HCT116 (cell line): ENCODE data around the gene PITHD1. TPM values are rescaled to one million over a fixed set of nuclear protein-coding genes. Genes with fewer than 3 reads are reported as not detected.

Experiments
- ATAC-seq: fragments of 200-7000 bp; cut with Tn5 transposase; 2 replicates; pipeline ENCODE4 v1.9.1; 2020; ENCODE audit warnings: mild to moderate bottlenecking, moderate library complexity
- BruUV-seq: library from RNA; stranded (reverse); fragments of 400-500 nt; replicated peaks from 2 replicates; lab custom pipeline; 2021; lab: Mats Ljungman, UMichigan
- CTCF ChIA-PET: fragments of 300-600 bp; sonication (Branson Sonifier 250); formaldehyde crosslinking; loops from one replicate; lab custom pipeline; 2021; ENCODE audit warnings: antibody characterized with exemption; lab: Charles Lee
- POLR2A ChIA-PET: fragments of 300-600, 350-600 bp; sonication (Branson Sonifier 250); formaldehyde crosslinking; loops from one replicate; lab custom pipeline; 2021; ENCODE audit warnings: antibody characterized with exemption; lab: Charles Lee
- RAD21 ChIA-PET, 2 experiments: fragments of 300-600 bp; sonication (Branson Sonifier 250); formaldehyde crosslinking; loops; one replicate each; lab custom pipeline; 2023; ENCODE audit warnings: low total read pairs in 2 of 2; ENCODE audit not compliant: uncharacterized antibody in 2 of 2, unreplicated experiment in 2 of 2, low non-redundant PET in 1 of 2; lab: Charles Lee
- DNase-seq: peaks from one replicate; pipeline ENCODE4 v3.0.0-alpha.2; 2010; ENCODE audit warnings: low read depth, low spot score
- H2AFZ ChIP-seq: fragments of 200-600 bp; shearing (Covaris generic), sonication (generic); 2 replicates; pipeline ENCODE4 v1.6.1; 2017; ENCODE audit warnings: low read depth, mixed run types, mixed read lengths, antibody characterized with exemption, low read length; ENCODE audit not compliant: poor library complexity, severe bottlenecking
- H3K27ac ChIP-seq: 2 replicates; pipeline ENCODE4 v1.5.1; 2012; ENCODE audit warnings: low read depth, low read length
- H3K27me3 ChIP-seq: fragments of 200-600 bp; sonication (generic); 2 replicates; pipeline ENCODE4 v1.6.1; 2016; ENCODE audit warnings: mixed run types, low read length, mixed read lengths; ENCODE audit not compliant: insufficient read depth
- H3K36me3 ChIP-seq, 2 experiments: fragments of 200-500 bp in 1 of 2; fragments of 200-600 bp in 1 of 2; sonication (Bioruptor generic) in 1 of 2; sonication (generic) in 1 of 2; 2 replicates each; pipeline versions ENCODE4 v1.5.1 to v1.6.1; 2014 to 2016; ENCODE audit warnings: low read length in 2 of 2, inconsistent platforms in 1 of 2, mixed read lengths in 1 of 2, mixed run types in 1 of 2; ENCODE audit not compliant: insufficient read depth in 2 of 2, control insufficient read depth in 1 of 2
- H3K4me1 ChIP-seq, 2 experiments: fragments of 200-600 bp in 1 of 2; sonication (generic) in 1 of 2; 2 replicates each; pipeline versions ENCODE4 v1.5.1 to v1.6.1; 2012 to 2017; ENCODE audit warnings: low read length in 2 of 2, inconsistent platforms in 1 of 2, mild to moderate bottlenecking in 1 of 2, mixed read lengths in 1 of 2, mixed run types in 1 of 2, moderate library complexity in 1 of 2; ENCODE audit not compliant: insufficient read depth in 2 of 2, control insufficient read depth in 1 of 2
- H3K4me2 ChIP-seq: fragments of 200-600 bp; sonication (generic); 2 replicates; pipeline ENCODE4 v1.6.1; 2017; ENCODE audit warnings: mixed run types, low read length, mixed read lengths
- H3K4me3 ChIP-seq, 2 experiments: fragments of 200-600 bp in 1 of 2; sonication (generic) in 1 of 2; replicated peaks in 1 of 2; 2 replicates each; pipeline ENCODE4 v1.5.1; 2011 to 2016; ENCODE audit warnings: low read length in 2 of 2, control low read depth in 1 of 2, low read depth in 1 of 2, mild to moderate bottlenecking in 1 of 2, mixed read lengths in 1 of 2, mixed run types in 1 of 2
- H3K79me2 ChIP-seq: fragments of 200-600 bp; sonication (generic); 2 replicates; pipeline ENCODE4 v1.6.1; 2017; ENCODE audit warnings: mild to moderate bottlenecking, mixed run types, low read length, moderate library complexity, mixed read lengths; ENCODE audit not compliant: insufficient read depth
- H3K9ac ChIP-seq: fragments of 200-600 bp; sonication (generic); 2 replicates; pipeline ENCODE4 v1.6.1; 2016; ENCODE audit warnings: low read length, mixed read lengths
- H3K9me2 ChIP-seq: fragments of 200-600 bp; sonication (generic), shearing (Covaris generic); 2 replicates; pipeline ENCODE4 v1.6.1; 2017; ENCODE audit warnings: mixed run types, mild to moderate bottlenecking, moderate library complexity; ENCODE audit not compliant: insufficient read depth
- H3K9me3 ChIP-seq, 2 experiments: fragments of 200-500 bp in 1 of 2; fragments of 200-600 bp in 1 of 2; sonication (Bioruptor generic) in 1 of 2; sonication (generic) in 1 of 2; 2 replicates each; pipeline ENCODE4 v1.6.1; 2014 to 2017; ENCODE audit warnings: low read length in 2 of 2, mixed read lengths in 2 of 2, inconsistent platforms in 1 of 2, low read depth in 1 of 2, mild to moderate bottlenecking in 1 of 2, mixed run types in 1 of 2, moderate library complexity in 1 of 2; ENCODE audit not compliant: control insufficient read depth in 1 of 2, insufficient read depth in 1 of 2
- H4K20me1 ChIP-seq: fragments of 200-600 bp; sonication (generic), shearing (Covaris generic); 2 replicates; pipeline ENCODE4 v1.6.1; 2017; ENCODE audit warnings: mixed run types, mild to moderate bottlenecking, moderate library complexity; ENCODE audit not compliant: insufficient read depth
- ATF3 ChIP-seq: IDR thresholded peaks from 2 replicates; pipeline ENCODE4 v1.6.1; 2012
- CBX3 ChIP-seq: IDR thresholded peaks from 2 replicates; pipeline ENCODE4 v1.6.1; 2012; ENCODE audit warnings: low read depth
- CEBPB ChIP-seq: IDR thresholded peaks from 2 replicates; pipeline ENCODE4 v1.6.1; 2012; ENCODE audit warnings: low read depth
- EGR1 ChIP-seq: IDR thresholded peaks from 2 replicates; pipeline ENCODE4 v1.6.1; 2012; ENCODE audit warnings: low read depth
- ELF1 ChIP-seq: IDR thresholded peaks from 2 replicates; pipeline ENCODE4 v1.6.1; 2012; ENCODE audit warnings: low read depth, borderline replicate concordance
- EZH2 ChIP-seq: fragments of 200-600 bp; sonication (generic); IDR thresholded peaks from 2 replicates; pipeline ENCODE4 v1.6.1; 2017; ENCODE audit warnings: antibody characterized with exemption, mixed run types
- EZH2phosphoT487 ChIP-seq: fragments of 200-600 bp; IDR thresholded peaks from 2 replicates; pipeline ENCODE4 v1.6.1; 2018; ENCODE audit warnings: antibody characterized with exemption, borderline replicate concordance
- FOSL1 ChIP-seq: IDR thresholded peaks from 2 replicates; pipeline ENCODE4 v1.6.1; 2012; ENCODE audit warnings: low read depth
- MAX ChIP-seq: IDR thresholded peaks from 2 replicates; pipeline ENCODE4 v1.6.1; 2012
- POLR2A ChIP-seq: IDR thresholded peaks from 2 replicates; pipeline ENCODE4 v1.7.0; 2011; ENCODE audit warnings: borderline replicate concordance; ENCODE audit not compliant: insufficient read depth, insufficient read length; ENCODE audit errors: extremely low read depth
- RAD21 ChIP-seq: IDR thresholded peaks from 2 replicates; pipeline ENCODE4 v1.6.1; 2012; ENCODE audit warnings: low read depth, mild to moderate bottlenecking
- SIN3A ChIP-seq: IDR thresholded peaks from 2 replicates; pipeline ENCODE4 v1.6.1; 2012; ENCODE audit warnings: low read depth
- SP1 ChIP-seq: IDR thresholded peaks from 2 replicates; pipeline ENCODE4 v1.6.1; 2012; ENCODE audit warnings: low read depth
- SRF ChIP-seq: IDR thresholded peaks from 2 replicates; pipeline ENCODE4 v1.6.1; 2012; ENCODE audit warnings: low read depth
- TCF7L2 ChIP-seq: IDR thresholded peaks from 2 replicates; pipeline ENCODE4 v1.7.0; 2011; ENCODE audit warnings: borderline replicate concordance, inconsistent platforms; ENCODE audit not compliant: insufficient read depth, insufficient read length; ENCODE audit errors: extremely low read depth
- YY1 ChIP-seq: IDR thresholded peaks from 2 replicates; pipeline ENCODE4 v1.6.1; 2011; ENCODE audit warnings: low read length, low read depth, moderate library complexity, mild to moderate bottlenecking; ENCODE audit not compliant: insufficient replicate concordance; ENCODE audit errors: extremely low read depth
- ZBTB33 ChIP-seq: IDR thresholded peaks from 2 replicates; pipeline ENCODE4 v1.6.1; 2011; ENCODE audit warnings: mild to moderate bottlenecking, low read length, moderate library complexity; ENCODE audit not compliant: insufficient replicate concordance; ENCODE audit errors: extremely low read depth
- ZFX ChIP-seq: fragments of 450-650 bp; IDR thresholded peaks from 2 replicates; pipeline ENCODE4 v1.6.1; 2017
- ZNF274 ChIP-seq: fragments of 200-500 bp; sonication (Bioruptor generic); IDR thresholded peaks from 2 replicates; pipeline ENCODE4 v1.6.1; 2014; ENCODE audit warnings: mild to moderate bottlenecking, low read depth, low read length, inconsistent platforms
- intact Hi-C: fragments of 100-400 bp; cut with micrococcal nuclease; formaldehyde crosslinking; loops from 2 replicates; pipeline ENCODE4 v1.10.0; 2022
- total RNA-seq: library from RNA; stranded (reverse); gene quantifications from one replicate; pipeline ENCODE4 v1.2.1, GENCODE V29; 2021; ENCODE audit not compliant: unreplicated experiment
- TF ChIP-seq, protein P1 (sequence below), 3 experiments: fragments of 200-600 bp in 1 of 3; sonication (generic) in 1 of 3; IDR thresholded peaks in 2 of 3; conservative IDR thresholded peaks in 1 of 3; 2 replicates each; pipeline ENCODE4 v1.5.1; 2012 to 2017; ENCODE audit warnings: low read depth in 2 of 3, low read length in 2 of 3, antibody characterized with exemption in 1 of 3, borderline replicate concordance in 1 of 3, control low read depth in 1 of 3, mild to moderate bottlenecking in 1 of 3, mixed read lengths in 1 of 3, mixed run types in 1 of 3, moderate library complexity in 1 of 3; ENCODE audit not compliant: insufficient read depth in 1 of 3

PITHD1 gene
- total RNA-seq, 1 experiment from 2014 or later, result 57.2 TPM

GRCh38 chr1:23836037-23836436 is 57.8 kb downstream of the PITHD1 start:
- RAD21 ChIA-PET, result no interaction called here
- CTCF ChIA-PET, result interaction anchor here (0.7 kb wide), 1 partner anchor 24 kb away, joined by 3 read pairs; no protein-coding TSS in a partner anchor

More at GRCh38 chr1:23836037-23836436, 57.8 kb downstream of the PITHD1 start:
- POLR2A ChIA-PET, result no interaction called here
- no peaks in the 10 kb centered on the region for H4K20me1 ChIP-seq
- no peaks in the 10 kb centered on the region for H3K79me2 ChIP-seq
- H3K9ac ChIP-seq, result no peak overlapping the region
- H3K4me2 ChIP-seq, result no peak overlapping the region
- TF ChIP-seq FOSL1 (no peak), SP1 (no peak), RAD21 (no peak), CBX3 (no peak), MAX (no peak), EGR1 (no peak), ZFX (no peak), CEBPB (no peak), SRF (no peak), POLR2A (no peak), ELF1 (no peak), YY1 (no peak), ZBTB33 (no peak), SIN3A (no peak), ATF3 (no peak), EZH2phosphoT487 (no peak), EZH2 (no peak), ZNF274 (no peak), TCF7L2 (no peak)
- TF ChIP-seq, protein P1, sequence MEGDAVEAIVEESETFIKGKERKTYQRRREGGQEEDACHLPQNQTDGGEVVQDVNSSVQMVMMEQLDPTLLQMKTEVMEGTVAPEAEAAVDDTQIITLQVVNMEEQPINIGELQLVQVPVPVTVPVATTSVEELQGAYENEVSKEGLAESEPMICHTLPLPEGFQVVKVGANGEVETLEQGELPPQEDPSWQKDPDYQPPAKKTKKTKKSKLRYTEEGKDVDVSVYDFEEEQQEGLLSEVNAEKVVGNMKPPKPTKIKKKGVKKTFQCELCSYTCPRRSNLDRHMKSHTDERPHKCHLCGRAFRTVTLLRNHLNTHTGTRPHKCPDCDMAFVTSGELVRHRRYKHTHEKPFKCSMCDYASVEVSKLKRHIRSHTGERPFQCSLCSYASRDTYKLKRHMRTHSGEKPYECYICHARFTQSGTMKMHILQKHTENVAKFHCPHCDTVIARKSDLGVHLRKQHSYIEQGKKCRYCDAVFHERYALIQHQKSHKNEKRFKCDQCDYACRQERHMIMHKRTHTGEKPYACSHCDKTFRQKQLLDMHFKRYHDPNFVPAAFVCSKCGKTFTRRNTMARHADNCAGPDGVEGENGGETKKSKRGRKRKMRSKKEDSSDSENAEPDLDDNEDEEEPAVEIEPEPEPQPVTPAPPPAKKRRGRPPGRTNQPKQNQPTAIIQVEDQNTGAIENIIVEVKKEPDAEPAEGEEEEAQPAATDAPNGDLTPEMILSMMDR (IDR thresholded peaks at IDR 0.05 in 2 of 3, conservative IDR thresholded peaks at IDR 0.05 in 1 of 3; ENCODE audit: borderline replicate concordance in 1 of 3, insufficient read depth in 1 of 3, low read depth in 2 of 3, low read length in 2 of 3), result no peak
- no peak overlapping the region for H2AFZ ChIP-seq
- intact Hi-C loops, result no loop called here
- no TSS peak for BruUV-seq
- no peaks in the 10 kb centered on the region for H3K9me3 ChIP-seq
- no peak overlapping the region for H3K27ac ChIP-seq
- peaks cover 5 to 15% of the 10 kb centered on the region in 2 experiments; a peak in 3 of 4 replicates for H3K4me1 ChIP-seq
- DNase-seq, result no peak
- H3K4me3 ChIP-seq, result no peak overlapping the region
- no peaks in the 10 kb centered on the region for H3K36me3 ChIP-seq
- H3K9me2 ChIP-seq, result no peaks in the 10 kb centered on the region
- peaks cover 5% of the 10 kb centered on the region; the same call in 1 of the 2 replicates for H3K27me3 ChIP-seq
- ATAC-seq, result no peak
